Measurements from ENCODE around the gene CCDC167. TPM values are rescaled to one million over a fixed set of nuclear protein-coding genes. Genes with fewer than 3 reads are reported as not detected.

CCDC167 gene
- total and polyA plus RNA-seq, 2 of the 8 experiments (the other 6 are each of a cell fraction or from before 2014, with no cell fraction given), result 11.0 to 26.5 TPM

DNA sequence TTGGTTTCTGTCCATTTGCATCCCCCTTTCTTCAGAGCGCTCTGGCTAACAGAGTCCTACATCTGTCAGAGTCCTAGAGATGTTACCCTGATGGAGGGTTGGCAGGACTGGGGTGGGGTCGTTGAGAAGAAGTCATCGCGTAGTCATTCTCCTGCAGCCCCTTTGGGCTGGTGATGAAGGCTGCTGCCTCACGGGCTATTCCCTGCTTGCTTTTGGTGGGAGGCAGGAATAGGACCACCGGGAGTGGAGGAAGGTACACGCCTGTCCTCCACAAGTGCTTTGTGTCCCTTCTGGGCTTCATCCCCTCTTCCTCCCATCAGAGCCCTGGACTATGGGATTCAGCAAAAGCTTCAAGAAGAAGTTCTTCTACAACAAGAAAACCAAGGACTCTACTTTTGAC, 20.9 kb downstream of the CCDC167 start:
- Histone ChIP-seq H2BK12ac (ENCODE audit: low read depth, low read length) (no peak overlapping the region), H2BK15ac (ENCODE audit: low read length) (no peak overlapping the region), H3K27ac (ENCODE audit: low read depth, low read length) (no peak overlapping the region), H4K5ac (ENCODE audit: insufficient read length, low read depth, low read length) (no peak overlapping the region), H3K4me3 (ENCODE audit: extremely low read depth in 1 of 4, insufficient read depth in 2 of 4, low read depth in 3 of 4, low read length in 4 of 4) (no peak overlapping the region), H2AK5ac (ENCODE audit: low read depth, low read length) (no peak overlapping the region), H2AFZ (ENCODE audit: low read length) (no peak overlapping the region), H3K79me2 (ENCODE audit: control insufficient read depth in 1 of 2, insufficient read depth in 2 of 2, low read length in 2 of 2) (no peaks in the 10 kb centered on the region), H3K23ac (ENCODE audit: insufficient read length) (no peak overlapping the region), H4K91ac (replicated peaks; ENCODE audit: insufficient read length, low read length) (no peak overlapping the region), H3K56ac (replicated peaks; ENCODE audit: insufficient read length, low read depth, low read length) (no peak overlapping the region), H3K23me2 (ENCODE audit: low read depth, low read length) (no peaks in the 10 kb centered on the region), H3K9ac (replicated peaks in 1 of 4; ENCODE audit: extremely low read depth in 1 of 4, low read depth in 3 of 4, low read length in 3 of 4) (no peak overlapping the region), H2BK5ac (ENCODE audit: low read depth, low read length) (no peak overlapping the region), H3K14ac (ENCODE audit: insufficient read length) (no peak overlapping the region), H4K20me1 (replicated peaks in 1 of 2; ENCODE audit: control insufficient read depth in 1 of 2, insufficient read depth in 2 of 2, low read length in 2 of 2) (peaks cover 3 to 9% of the 10 kb centered on the region in 2 experiments), H2BK120ac (replicated peaks; ENCODE audit: low read depth, low read length) (no peak overlapping the region), H3K18ac (ENCODE audit: extremely low read depth, low read length) (no peak overlapping the region), H3K9me3 (ENCODE audit: insufficient read depth in 2 of 2, low read depth in 1 of 2, low read length in 1 of 2) (no peaks in the 10 kb centered on the region), H2BK20ac (ENCODE audit: low read length) (no peak overlapping the region), H3K79me1 (ENCODE audit: low read depth, low read length) (no peaks in the 10 kb centered on the region), H3K27me3 (replicated peaks in 1 of 4; ENCODE audit: control insufficient read depth in 3 of 4, extremely low read depth in 1 of 4, insufficient read depth in 3 of 4, low read length in 3 of 4) (no peaks in the 10 kb centered on the region), H4K8ac (ENCODE audit: extremely low read depth, insufficient read depth, low read length) (no peak overlapping the region), H3K4ac (replicated peaks; ENCODE audit: insufficient read length, low read depth, low read length) (no peak overlapping the region), H3K4me2 (ENCODE audit: insufficient read depth in 1 of 2, low read depth in 2 of 2, low read length in 2 of 2) (no peak overlapping the region), H3K36me3 (ENCODE audit: control insufficient read depth in 2 of 4, insufficient read depth in 4 of 4, low read length in 3 of 4) (peaks cover 3 to 28% (median 13%) of the 10 kb centered on the region in 4 experiments; a peak in 6 of 8 replicates), H3K4me1 (replicated peaks in 1 of 4; ENCODE audit: control insufficient read depth in 3 of 4, insufficient read depth in 4 of 4, low read length in 3 of 4) (peaks cover 0 to 13% (median 4%) of the 10 kb centered on the region in 4 experiments; a peak in 5 of 7 replicates)
- DNase-seq (ENCODE audit: low read depth in 1 of 2, low spot score in 2 of 2) (no peak), FAIRE-seq (no peak)
- WGBS, 2 experiments (ENCODE audit: extremely low coverage in 1 of 2, insufficient coverage in 1 of 2, insufficient read length in 1 of 2, insufficient replicate concordance in 2 of 2, low coverage in 1 of 2, low lambda C conversion rate in 2 of 2, missing lambda C conversion rate in 1 of 2), result 90% methylated on average over 7 of the region's 7 CpGs; no CpG with 5 or more reads in 1 of the 2 experiments
- ChIA-PET CTCF (ENCODE audit: partially characterized antibody) (interaction anchor here (1.3 to 2.3 kb wide), 5 partner anchors 12 to 97 kb away, joined by 3 to 6 read pairs (median 4); no protein-coding TSS in a partner anchor), POLR2A (ENCODE audit: partially characterized antibody) (interaction anchor here (0.9 to 4.0 kb wide), 2 partner anchors 9 to 13 kb away, joined by 3 to 16 read pairs; no protein-coding TSS in a partner anchor)
- TF ChIP-seq, protein P1, sequence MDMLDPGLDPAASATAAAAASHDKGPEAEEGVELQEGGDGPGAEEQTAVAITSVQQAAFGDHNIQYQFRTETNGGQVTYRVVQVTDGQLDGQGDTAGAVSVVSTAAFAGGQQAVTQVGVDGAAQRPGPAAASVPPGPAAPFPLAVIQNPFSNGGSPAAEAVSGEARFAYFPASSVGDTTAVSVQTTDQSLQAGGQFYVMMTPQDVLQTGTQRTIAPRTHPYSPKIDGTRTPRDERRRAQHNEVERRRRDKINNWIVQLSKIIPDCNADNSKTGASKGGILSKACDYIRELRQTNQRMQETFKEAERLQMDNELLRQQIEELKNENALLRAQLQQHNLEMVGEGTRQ (IDR thresholded peaks at IDR 0.05; ENCODE audit: low read length), result no peak
- TF ChIP-seq RXRA (IDR thresholded peaks at IDR 0.05; ENCODE audit: insufficient read depth, low read depth, low read length), result no peak
- TF ChIP-seq SAP30 (IDR thresholded peaks at IDR 0.05; ENCODE audit: insufficient read depth, insufficient replicate concordance, low read length), result no peak
- no peak for TF ChIP-seq KDM1A (IDR thresholded peaks at IDR 0.05; ENCODE audit: borderline replicate concordance, low read length)
- TF ChIP-seq MAFK (IDR thresholded peaks at IDR 0.05; ENCODE audit: low read depth, low read length), result no peak
- no peak for TF ChIP-seq NRF1 (IDR thresholded peaks at IDR 0.05; ENCODE audit: low read depth, low read length)
